ENCODE data around the gene SSC5D.

DNA sequence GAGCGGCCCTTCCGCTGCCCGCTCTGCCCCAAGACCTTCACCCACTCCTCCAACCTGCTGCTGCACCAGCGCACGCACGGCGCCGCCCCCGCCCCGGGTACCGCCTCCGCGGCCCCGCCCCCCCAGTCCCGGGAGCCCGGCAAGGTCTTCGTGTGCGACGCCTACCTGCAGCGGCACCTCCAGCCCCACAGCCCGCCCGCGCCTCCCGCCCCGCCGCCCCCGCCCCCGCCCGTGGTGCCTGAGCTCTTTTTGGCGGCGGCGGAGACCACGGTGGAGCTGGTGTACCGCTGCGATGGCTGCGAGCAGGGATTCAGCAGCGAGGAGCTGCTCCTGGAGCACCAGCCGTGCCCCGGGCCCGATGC is 6.5 kb upstream of the SSC5D start:
- TF ChIP-seq ZNF324 (tag by site-specific recombination; IDR thresholded peaks at IDR 0.05) (no peak), GLIS2 (tag by site-specific recombination; IDR thresholded peaks at IDR 0.05) (no peak), REPIN1 (tag by site-specific recombination; IDR thresholded peaks at IDR 0.05; ENCODE audit: low read depth) (no peak), ZNF335 (tag by site-specific recombination; conservative IDR thresholded peaks at IDR 0.05) (no peak), SP2 (tag by site-specific recombination; IDR thresholded peaks at IDR 0.05) (no peak), SETDB1 (IDR thresholded peaks at IDR 0.05; ENCODE audit: insufficient read length, low read length) (no peak), ZNF157 (tag by site-specific recombination; IDR thresholded peaks at IDR 0.05) (no peak), ZNF138 (tag by site-specific recombination; IDR thresholded peaks at IDR 0.05; ENCODE audit: borderline replicate concordance) (no peak), ZNF140 (tag by site-specific recombination; IDR thresholded peaks at IDR 0.05) (no peak), ZNF560 (tag by site-specific recombination; IDR thresholded peaks at IDR 0.05; ENCODE audit: borderline replicate concordance) (no peak)
- TF ChIP-seq, protein P1, sequence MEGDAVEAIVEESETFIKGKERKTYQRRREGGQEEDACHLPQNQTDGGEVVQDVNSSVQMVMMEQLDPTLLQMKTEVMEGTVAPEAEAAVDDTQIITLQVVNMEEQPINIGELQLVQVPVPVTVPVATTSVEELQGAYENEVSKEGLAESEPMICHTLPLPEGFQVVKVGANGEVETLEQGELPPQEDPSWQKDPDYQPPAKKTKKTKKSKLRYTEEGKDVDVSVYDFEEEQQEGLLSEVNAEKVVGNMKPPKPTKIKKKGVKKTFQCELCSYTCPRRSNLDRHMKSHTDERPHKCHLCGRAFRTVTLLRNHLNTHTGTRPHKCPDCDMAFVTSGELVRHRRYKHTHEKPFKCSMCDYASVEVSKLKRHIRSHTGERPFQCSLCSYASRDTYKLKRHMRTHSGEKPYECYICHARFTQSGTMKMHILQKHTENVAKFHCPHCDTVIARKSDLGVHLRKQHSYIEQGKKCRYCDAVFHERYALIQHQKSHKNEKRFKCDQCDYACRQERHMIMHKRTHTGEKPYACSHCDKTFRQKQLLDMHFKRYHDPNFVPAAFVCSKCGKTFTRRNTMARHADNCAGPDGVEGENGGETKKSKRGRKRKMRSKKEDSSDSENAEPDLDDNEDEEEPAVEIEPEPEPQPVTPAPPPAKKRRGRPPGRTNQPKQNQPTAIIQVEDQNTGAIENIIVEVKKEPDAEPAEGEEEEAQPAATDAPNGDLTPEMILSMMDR (tag by site-specific recombination; IDR thresholded peaks at IDR 0.05) = no peak
- TF ChIP-seq, protein P2, sequence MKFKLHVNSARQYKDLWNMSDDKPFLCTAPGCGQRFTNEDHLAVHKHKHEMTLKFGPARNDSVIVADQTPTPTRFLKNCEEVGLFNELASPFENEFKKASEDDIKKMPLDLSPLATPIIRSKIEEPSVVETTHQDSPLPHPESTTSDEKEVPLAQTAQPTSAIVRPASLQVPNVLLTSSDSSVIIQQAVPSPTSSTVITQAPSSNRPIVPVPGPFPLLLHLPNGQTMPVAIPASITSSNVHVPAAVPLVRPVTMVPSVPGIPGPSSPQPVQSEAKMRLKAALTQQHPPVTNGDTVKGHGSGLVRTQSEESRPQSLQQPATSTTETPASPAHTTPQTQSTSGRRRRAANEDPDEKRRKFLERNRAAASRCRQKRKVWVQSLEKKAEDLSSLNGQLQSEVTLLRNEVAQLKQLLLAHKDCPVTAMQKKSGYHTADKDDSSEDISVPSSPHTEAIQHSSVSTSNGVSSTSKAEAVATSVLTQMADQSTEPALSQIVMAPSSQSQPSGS (tag by site-specific recombination; IDR thresholded peaks at IDR 0.05; ENCODE audit: low read depth) = no peak
- TF ChIP-seq, protein P3, sequence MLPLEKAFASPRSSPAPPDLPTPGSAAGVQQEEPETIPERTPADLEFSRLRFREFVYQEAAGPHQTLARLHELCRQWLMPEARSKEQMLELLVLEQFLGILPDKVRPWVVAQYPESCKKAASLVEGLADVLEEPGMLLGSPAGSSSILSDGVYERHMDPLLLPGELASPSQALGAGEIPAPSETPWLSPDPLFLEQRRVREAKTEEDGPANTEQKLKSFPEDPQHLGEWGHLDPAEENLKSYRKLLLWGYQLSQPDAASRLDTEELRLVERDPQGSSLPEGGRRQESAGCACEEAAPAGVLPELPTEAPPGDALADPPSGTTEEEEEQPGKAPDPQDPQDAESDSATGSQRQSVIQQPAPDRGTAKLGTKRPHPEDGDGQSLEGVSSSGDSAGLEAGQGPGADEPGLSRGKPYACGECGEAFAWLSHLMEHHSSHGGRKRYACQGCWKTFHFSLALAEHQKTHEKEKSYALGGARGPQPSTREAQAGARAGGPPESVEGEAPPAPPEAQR (tag by site-specific recombination; IDR thresholded peaks at IDR 0.05) = no peak
